ENCODE data around the gene BRD1.

BRD1 gene

GRCh38 chr22:49800408-49801238 is 27.1 kb downstream of the BRD1 start:
- no peak for DNase-seq

GRCh38 chr22:49799431-49800075 is 28.1 kb downstream of the BRD1 start:
- no peak for DNase-seq

GRCh38 chr22:49798486-49799151 is 29.1 kb downstream of the BRD1 start:
- DNase-seq = no peak

- no peak for DNase-seq
Observed at GRCh38 chr22:49797706-49798105, 30.0 kb downstream of the BRD1 start.

- no peak for DNase-seq
Observed at GRCh38 chr22:49796596-49797270, 30.9 kb downstream of the BRD1 start.

GRCh38 chr22:49795521-49795920 is 32.2 kb downstream of the BRD1 start:
- DNase-seq = no peak

- DNase-seq = no peak
Observed at GRCh38 chr22:49793871-49794270, 33.8 kb downstream of the BRD1 start.

GRCh38 chr22:49793296-49793695 is 34.4 kb downstream of the BRD1 start:
- no peak for DNase-seq

GRCh38 chr22:49792107-49792506 is 35.6 kb downstream of the BRD1 start:
- no peak for DNase-seq

- DNase-seq = no peak
Observed at GRCh38 chr22:49791682-49792081, 36.0 kb downstream of the BRD1 start.

- no peak for DNase-seq
Observed at GRCh38 chr22:49790912-49791311, 36.8 kb downstream of the BRD1 start.

- DNase-seq = peak; percentile 13
Observed at GRCh38 chr22:49789289-49790141, 38.2 kb downstream of the BRD1 start.

- DNase-seq = no peak
Observed at GRCh38 chr22:49788504-49788903, 39.2 kb downstream of the BRD1 start.

- no peak for DNase-seq
Observed at GRCh38 chr22:49787861-49788260, 39.8 kb downstream of the BRD1 start.

- DNase-seq = no peak
Observed at GRCh38 chr22:49786976-49787706, 40.5 kb downstream of the BRD1 start.

GRCh38 chr22:49785841-49786471 is 41.7 kb downstream of the BRD1 start:
- no peak for DNase-seq

- DNase-seq = no peak
Observed at GRCh38 chr22:49785046-49785521, 42.6 kb downstream of the BRD1 start.

GRCh38 chr22:49784630-49784971 is 43.1 kb downstream of the BRD1 start:
- DNase-seq = no peak

- DNase-seq = no peak
Observed at GRCh38 chr22:49783926-49784629, 43.6 kb downstream of the BRD1 start.

GRCh38 chr22:49783036-49783746 is 44.5 kb downstream of the BRD1 start:
- DNase-seq = no peak
